BLaER1 treated with 17β-estradiol and CSF1 and Interleukin-3, amounts not matched to agents 10 nM and 100 nM (cell line): ENCODE data around the gene CPN2.

Source experiments
- H3K27ac ChIP-seq, 11 experiments: shearing (Covaris generic); formaldehyde crosslinking; 2 replicates each; pipeline ENCODE4 v1.8.1; 2022
- H3K27me3 ChIP-seq, 11 experiments: shearing (Covaris generic); formaldehyde crosslinking; 2 replicates each; pipeline ENCODE4 v1.8.1; 2022
- H3K36me3 ChIP-seq, 11 experiments: shearing (Covaris generic); formaldehyde crosslinking; 2 replicates each; pipeline ENCODE4 v1.8.1; 2022
- H3K4me1 ChIP-seq, 10 experiments: shearing (Covaris generic); formaldehyde crosslinking; 2 replicates each; pipeline ENCODE4 v1.8.1; 2022
- H3K4me2 ChIP-seq, 11 experiments: shearing (Covaris generic); formaldehyde crosslinking; 2 replicates each; pipeline ENCODE4 v1.8.1; 2022
- H3K4me3 ChIP-seq, 10 experiments: shearing (Covaris generic); formaldehyde crosslinking; 2 replicates each; pipeline ENCODE4 v1.8.1; 2022
- H3K9ac ChIP-seq, 11 experiments: shearing (Covaris generic); formaldehyde crosslinking; 2 replicates each; pipeline ENCODE4 v1.8.1; 2022
- H3K9me3 ChIP-seq, 11 experiments: shearing (Covaris generic); formaldehyde crosslinking; replicated peaks in 1 of 11; 2 replicates each; pipeline ENCODE4 v1.8.1; 2022
- H4K20me1 ChIP-seq, 11 experiments: shearing (Covaris generic); formaldehyde crosslinking; 2 replicates each; pipeline ENCODE4 v1.8.1; 2022
- Cebpa-rat ChIP-seq, 11 experiments: shearing (Covaris generic); IDR thresholded peaks; 2 replicates each; pipeline ENCODE4 v1.8.1; 2022

Gene CPN2

GRCh38 chr3:194384156-194384555 lies 33.0 kb upstream of the CPN2 start:
- Histone ChIP-seq H4K20me1 (no peaks in the 10 kb centered on the region), H3K36me3 (no peaks in the 10 kb centered on the region), H3K4me1 (peaks cover 0 to 16% (median 9%) of the 10 kb centered on the region in 10 experiments; a peak in 14 of 20 replicates), H3K9me3 (peaks cover 4 to 45% (median 30%) of the 10 kb centered on the region in 11 experiments; a peak in 19 of 22 replicates), H3K27ac (no peak overlapping the region), H3K4me2 (no peak overlapping the region), H3K4me3 (no peak overlapping the region), H3K9ac (no peak overlapping the region), H3K27me3 (no peaks in the 10 kb centered on the region)
- no peak for TF ChIP-seq Cebpa-rat (IDR thresholded peaks at IDR 0.05)

DNA sequence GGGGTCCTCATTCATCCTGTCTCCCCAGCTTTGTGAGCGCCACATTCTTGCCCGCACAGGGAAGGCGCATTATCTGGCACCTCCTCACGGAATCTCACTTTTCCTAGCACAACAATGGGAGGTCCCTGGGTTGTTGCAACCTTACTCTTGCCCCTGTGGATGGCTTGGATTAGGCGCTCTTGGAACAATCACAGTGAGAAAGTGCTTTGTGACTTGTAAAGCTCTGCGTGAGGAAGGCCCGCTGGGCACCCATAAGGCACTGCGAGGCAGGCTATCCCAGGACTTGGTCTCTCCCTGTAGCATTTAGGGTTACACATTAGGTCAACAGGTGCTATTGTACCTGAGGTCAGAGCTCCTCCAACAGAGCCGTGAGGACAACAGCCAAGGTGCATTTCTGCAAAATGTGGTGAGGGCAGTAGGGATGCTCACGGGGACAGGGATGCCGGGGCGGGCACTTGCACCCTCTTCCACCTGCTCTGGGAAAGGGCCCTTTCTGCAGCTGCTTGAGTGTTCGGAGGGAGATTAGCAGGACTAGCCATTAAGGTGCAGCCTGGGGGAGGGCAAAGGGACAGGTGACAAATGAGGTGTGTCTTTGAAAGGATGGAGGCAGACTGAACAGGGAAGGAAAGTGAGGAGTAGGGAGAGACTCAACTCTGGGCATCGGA lies 32.3 kb upstream of the CPN2 start:
- TF ChIP-seq Cebpa-rat (IDR thresholded peaks at IDR 0.05) = no peak
- H3K27me3 ChIP-seq = no peaks in the 10 kb centered on the region

DNA sequence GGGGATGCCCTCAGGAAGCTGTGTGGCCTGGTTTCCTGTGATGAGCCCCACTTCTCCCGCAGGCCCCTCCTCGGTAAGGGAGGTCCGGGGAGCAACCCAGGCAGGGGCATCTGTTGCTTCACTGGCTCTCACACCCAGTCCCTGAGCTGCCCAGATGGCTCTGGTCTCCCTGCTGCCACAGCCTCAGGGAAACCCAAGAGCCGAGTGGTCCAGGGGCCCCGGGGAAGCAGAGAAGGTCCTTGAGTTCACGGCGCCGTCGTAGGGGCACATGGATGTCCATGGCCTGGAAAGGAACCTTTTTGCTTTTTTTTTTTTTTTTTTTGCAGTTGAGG lies 31.7 kb upstream of the CPN2 start:
- Histone ChIP-seq H3K9me3 (peaks cover 0 to 32% (median 21%) of the 10 kb centered on the region in 11 experiments; a peak in 18 of 22 replicates), H4K20me1 (no peaks in the 10 kb centered on the region), H3K4me1 (peaks cover 0 to 16% (median 9%) of the 10 kb centered on the region in 10 experiments; a peak in 14 of 20 replicates), H3K4me2 (peak overlapping the region in 8 of 11 experiments; percentile 23 to 64 (median 46); a peak in 14 of 22 replicates), H3K9ac (0 out of 22 replicates have a peak overlapping the region, but pooled peaks of 1 of the 11 experiments have one; percentile 5), H3K36me3 (no peaks in the 10 kb centered on the region), H3K4me3 (no peak overlapping the region), H3K27me3 (no peaks in the 10 kb centered on the region), H3K27ac (no peak overlapping the region; a peak in 1 of 22 replicates)
- TF ChIP-seq Cebpa-rat (IDR thresholded peaks at IDR 0.05) = no peak

More for the DNA sequence above, 32.3 kb upstream of the CPN2 start:
- Histone ChIP-seq H3K36me3 (no peaks in the 10 kb centered on the region), H3K9me3 (peaks cover 3 to 38% (median 22%) of the 10 kb centered on the region in 11 experiments; a peak in 19 of 22 replicates), H4K20me1 (no peaks in the 10 kb centered on the region), H3K4me3 (no peak overlapping the region), H3K4me2 (peak overlapping the region in 4 of 11 experiments; percentile 41 to 64 (median 48); a peak in 7 of 22 replicates), H3K9ac (no peak overlapping the region), H3K27ac (no peak overlapping the region), H3K4me1 (peaks cover 0 to 16% (median 9%) of the 10 kb centered on the region in 10 experiments; a peak in 14 of 20 replicates)

GRCh38 chr3:194382196-194382891 lies 31.2 kb upstream of the CPN2 start:
- no peak overlapping the region for H3K4me3 ChIP-seq
- H3K36me3 ChIP-seq = no peaks in the 10 kb centered on the region
- H3K9me3 ChIP-seq = peaks cover 0 to 29% (median 16%) of the 10 kb centered on the region in 11 experiments; a peak in 18 of 22 replicates
- no peak overlapping the region; a peak in 1 of 22 replicates for H3K27ac ChIP-seq
- H3K4me2 ChIP-seq = peak overlapping the region in 8 of 11 experiments; percentile 23 to 64 (median 46); a peak in 14 of 22 replicates
- H4K20me1 ChIP-seq = no peaks in the 10 kb centered on the region
- H3K9ac ChIP-seq = 0 out of 22 replicates have a peak overlapping the region, but pooled peaks of 1 of the 11 experiments have one; percentile 5
- H3K27me3 ChIP-seq = no peaks in the 10 kb centered on the region
- H3K4me1 ChIP-seq = peaks cover 0 to 16% (median 9%) of the 10 kb centered on the region in 10 experiments; a peak in 14 of 20 replicates
- TF ChIP-seq Cebpa-rat (IDR thresholded peaks at IDR 0.05) = no peak

- no peak for TF ChIP-seq Cebpa-rat (IDR thresholded peaks at IDR 0.05)
- no peaks in the 10 kb centered on the region for H3K27me3 ChIP-seq
- H3K36me3 ChIP-seq = no peaks in the 10 kb centered on the region
- no peak overlapping the region for H3K4me3 ChIP-seq
- H3K4me2 ChIP-seq = no peak overlapping the region
- H3K9me3 ChIP-seq = peaks cover 0 to 20% (median 12%) of the 10 kb centered on the region in 11 experiments; a peak in 18 of 22 replicates
- H3K9ac ChIP-seq = no peak overlapping the region
- no peak overlapping the region for H3K27ac ChIP-seq
- H4K20me1 ChIP-seq = no peaks in the 10 kb centered on the region
- H3K4me1 ChIP-seq = peaks cover 0 to 19% (median 9%) of the 10 kb centered on the region in 10 experiments; a peak in 14 of 20 replicates
Observed at GRCh38 chr3:194381460-194381875, 30.3 kb upstream of the CPN2 start.

DNA sequence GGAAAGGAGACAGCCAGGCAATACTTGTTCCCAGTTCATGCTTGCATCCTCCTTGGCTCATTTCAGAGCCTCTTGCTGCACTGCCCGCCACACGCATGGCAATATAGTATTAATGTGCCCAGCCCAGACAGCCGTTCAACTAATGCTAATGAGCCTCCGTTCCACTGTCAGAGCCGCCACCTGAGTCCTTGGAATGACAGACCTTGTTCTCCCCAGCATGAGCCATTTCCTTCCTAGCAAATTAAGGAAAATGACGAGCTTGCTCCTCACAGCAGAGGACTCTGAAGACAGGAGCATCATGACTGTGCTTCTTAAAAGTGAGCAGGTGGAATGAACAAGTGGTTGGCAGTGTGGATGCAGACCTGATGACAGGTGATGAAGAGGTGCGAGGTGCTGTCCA lies 29.2 kb upstream of the CPN2 start:
- Histone ChIP-seq H3K4me2 (no peak overlapping the region), H3K27ac (no peak overlapping the region), H3K4me1 (peaks cover 0 to 20% (median 9%) of the 10 kb centered on the region in 10 experiments; a peak in 14 of 20 replicates), H3K9me3 (peaks cover 0 to 9% (median under 1%) of the 10 kb centered on the region in 11 experiments; a peak in 5 of 22 replicates), H3K36me3 (no peaks in the 10 kb centered on the region), H3K9ac (no peak overlapping the region), H3K4me3 (no peak overlapping the region), H4K20me1 (no peaks in the 10 kb centered on the region), H3K27me3 (no peaks in the 10 kb centered on the region)
- no peak for TF ChIP-seq Cebpa-rat (IDR thresholded peaks at IDR 0.05)

GRCh38 chr3:194379651-194380050 lies 28.5 kb upstream of the CPN2 start:
- Histone ChIP-seq H3K4me3 (no peak overlapping the region), H3K9me3 (peaks cover 0 to 4% (median 0%) of the 10 kb centered on the region in 11 experiments; a peak in 3 of 22 replicates), H3K36me3 (no peaks in the 10 kb centered on the region), H3K9ac (no peak overlapping the region), H3K4me1 (peaks cover 0 to 24% (median 9%) of the 10 kb centered on the region in 10 experiments; a peak in 14 of 20 replicates), H3K4me2 (no peak overlapping the region), H3K27me3 (no peaks in the 10 kb centered on the region), H4K20me1 (no peaks in the 10 kb centered on the region), H3K27ac (no peak overlapping the region)
- no peak for TF ChIP-seq Cebpa-rat (IDR thresholded peaks at IDR 0.05)

DNA sequence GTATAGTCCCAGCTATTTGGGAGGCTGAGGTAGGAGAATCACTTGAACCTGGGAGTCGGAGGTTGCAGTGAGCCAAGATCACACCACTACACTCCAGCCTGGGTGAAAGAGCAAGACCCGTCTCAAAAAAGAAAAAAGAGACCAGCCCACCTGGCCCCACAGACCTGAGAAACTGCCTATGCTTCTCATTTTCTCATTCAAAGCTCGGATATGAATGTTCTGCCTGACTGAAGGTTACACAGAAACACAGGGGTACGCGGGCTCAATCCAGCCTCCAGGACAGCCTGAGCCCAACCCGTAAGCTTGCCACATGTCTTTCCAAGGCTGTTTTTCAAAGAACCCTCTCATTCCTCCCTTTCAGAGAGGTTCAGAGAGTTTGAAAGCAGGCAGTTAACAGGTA lies 28.1 kb upstream of the CPN2 start:
- H3K9me3 ChIP-seq = no peaks in the 10 kb centered on the region; a peak in 2 of 22 replicates
- H3K27me3 ChIP-seq = no peaks in the 10 kb centered on the region
- H4K20me1 ChIP-seq = no peaks in the 10 kb centered on the region
- H3K4me1 ChIP-seq = peaks cover 0 to 27% (median 9%) of the 10 kb centered on the region in 10 experiments; a peak in 14 of 20 replicates
- no peak overlapping the region for H3K4me3 ChIP-seq
- no peak for TF ChIP-seq Cebpa-rat (IDR thresholded peaks at IDR 0.05)
- no peak overlapping the region for H3K9ac ChIP-seq
- no peak overlapping the region for H3K4me2 ChIP-seq
- no peaks in the 10 kb centered on the region for H3K36me3 ChIP-seq
- H3K27ac ChIP-seq = no peak overlapping the region

GRCh38 chr3:194377708-194378107 lies 26.6 kb upstream of the CPN2 start:
- Histone ChIP-seq H3K4me1 (peaks cover 0 to 28% (median 5%) of the 10 kb centered on the region in 10 experiments; a peak in 14 of 20 replicates), H3K9me3 (no peaks in the 10 kb centered on the region), H3K27ac (no peak overlapping the region), H4K20me1 (no peaks in the 10 kb centered on the region), H3K27me3 (no peaks in the 10 kb centered on the region), H3K36me3 (no peaks in the 10 kb centered on the region), H3K4me3 (no peak overlapping the region), H3K9ac (no peak overlapping the region), H3K4me2 (no peak overlapping the region)
- no peak for TF ChIP-seq Cebpa-rat (IDR thresholded peaks at IDR 0.05)
